GM18511 (cell line): Measurements from ENCODE around the gene OR2F1.
"Not testable (repeated sequence)": the region's sequence is repeated elsewhere in the genome, so short reads cannot be mapped to it uniquely, and the experiment has no call there.

ENCODE experiments used
- ATAC-seq: cut with Tn5 transposase; IDR thresholded peaks from one replicate; pipeline ENCODE4 v1.9.1; 2021; ENCODE audit warnings: mild to moderate bottlenecking, moderate library complexity; ENCODE audit not compliant: unreplicated experiment

Gene OR2F1

DNA sequence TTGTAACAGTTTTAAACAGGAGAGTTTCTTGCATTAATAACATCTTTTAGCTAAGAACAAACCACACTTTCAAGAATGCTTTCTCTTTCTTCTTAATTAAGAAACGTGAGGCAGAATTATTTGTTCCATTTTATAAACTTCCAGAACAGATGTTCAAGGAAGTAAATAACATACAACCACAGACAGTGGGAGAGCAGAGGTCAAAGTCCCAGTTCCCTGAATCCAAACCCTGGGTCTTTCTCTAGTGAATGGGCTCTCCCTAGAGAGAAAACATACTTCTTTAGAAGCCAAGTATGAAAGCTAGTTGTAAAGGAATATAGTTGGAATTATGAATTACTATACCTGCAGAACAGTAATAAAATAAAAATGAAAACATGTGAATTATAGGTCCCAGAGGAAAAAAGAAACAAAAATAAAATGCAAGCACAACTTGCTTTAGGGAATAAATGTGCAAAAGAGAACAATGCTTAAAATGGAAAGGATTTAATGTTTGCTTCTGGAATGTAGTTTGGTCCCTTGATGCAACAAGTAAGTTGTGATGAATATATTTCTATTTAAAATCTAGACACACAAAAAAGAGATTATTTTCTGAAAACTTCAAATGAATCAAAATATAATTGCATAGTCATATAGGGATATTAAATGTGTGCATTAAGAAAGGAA lies 51.5 kb downstream of the OR2F1 start:
- ATAC-seq: no peak

DNA sequence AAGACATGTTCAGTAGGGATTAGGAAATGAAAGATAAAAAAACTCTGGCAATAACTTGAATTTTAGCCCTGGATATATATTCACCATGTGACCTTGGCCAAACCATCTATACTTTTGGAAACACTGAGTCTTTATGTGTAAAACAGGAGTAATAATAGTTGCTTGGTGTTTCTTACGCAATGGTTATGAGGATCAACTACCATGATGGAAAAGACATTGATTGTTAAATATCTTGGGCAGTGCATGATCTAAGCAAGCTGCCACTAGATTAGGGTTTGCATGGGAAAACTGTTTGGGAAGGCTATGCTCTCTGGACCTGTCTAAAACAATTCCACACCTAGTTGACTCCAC lies 52.0 kb downstream of the OR2F1 start:
- ATAC-seq: no peak

DNA sequence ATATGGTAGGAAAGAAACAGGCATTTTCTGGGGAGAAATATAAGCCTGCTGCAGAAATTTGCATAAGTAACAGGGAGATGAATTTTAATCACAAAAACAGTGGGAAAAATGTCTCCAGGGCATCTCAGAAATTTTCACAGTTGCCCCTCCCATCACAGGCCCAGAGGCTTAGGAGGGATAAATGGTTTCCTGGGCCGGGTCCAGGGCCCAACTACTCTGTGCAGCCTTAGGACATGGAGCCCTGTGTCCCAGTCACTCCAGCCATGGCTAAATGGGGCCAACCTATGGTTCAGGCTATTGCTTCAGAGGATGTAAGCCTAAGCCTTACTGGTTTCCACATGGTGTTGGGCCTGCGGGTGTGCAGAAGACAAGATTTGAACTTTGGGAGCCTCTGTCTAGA lies 54.7 kb downstream of the OR2F1 start:
- ATAC-seq: no peak

DNA sequence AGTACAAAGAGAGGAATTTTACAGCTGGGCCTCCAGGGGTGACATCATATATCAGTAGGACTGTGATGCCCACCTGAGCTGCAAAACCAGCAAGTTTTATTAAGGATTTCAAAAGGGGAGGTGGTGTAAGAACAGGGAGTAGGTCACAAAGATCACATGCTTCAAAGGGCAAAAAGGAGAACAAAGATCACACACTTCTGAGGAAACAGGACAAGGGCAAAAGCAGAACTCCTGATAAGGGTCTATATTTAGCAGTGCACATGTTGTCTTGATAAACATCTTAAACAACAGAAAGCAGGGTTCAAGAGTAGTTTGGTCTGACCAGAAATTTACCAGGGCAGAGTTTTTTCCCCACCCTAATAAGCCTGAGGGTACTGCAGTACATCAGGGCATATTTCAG lies 55.4 kb downstream of the OR2F1 start:
- ATAC-seq: not testable (repeated sequence)

DNA sequence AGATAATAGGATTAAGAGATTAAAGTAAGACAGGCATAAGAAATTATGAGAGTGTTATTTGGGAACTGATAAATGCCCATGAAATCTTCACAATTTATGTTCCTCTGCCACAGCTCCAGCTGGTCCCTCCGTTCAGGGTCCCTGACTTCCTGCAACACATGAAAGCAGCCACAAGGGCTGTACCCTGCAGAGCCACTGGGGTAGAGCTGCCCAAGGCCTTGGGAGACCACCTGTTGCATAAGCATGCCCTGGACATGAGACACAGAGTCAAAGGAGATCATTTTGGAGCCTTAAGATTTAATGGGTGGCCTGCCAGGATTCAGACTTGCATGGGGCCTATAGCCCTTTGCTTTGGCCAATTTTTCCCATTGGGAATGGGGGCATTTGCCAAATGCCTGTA lies 56.2 kb downstream of the OR2F1 start:
- not testable (repeated sequence) for ATAC-seq

DNA sequence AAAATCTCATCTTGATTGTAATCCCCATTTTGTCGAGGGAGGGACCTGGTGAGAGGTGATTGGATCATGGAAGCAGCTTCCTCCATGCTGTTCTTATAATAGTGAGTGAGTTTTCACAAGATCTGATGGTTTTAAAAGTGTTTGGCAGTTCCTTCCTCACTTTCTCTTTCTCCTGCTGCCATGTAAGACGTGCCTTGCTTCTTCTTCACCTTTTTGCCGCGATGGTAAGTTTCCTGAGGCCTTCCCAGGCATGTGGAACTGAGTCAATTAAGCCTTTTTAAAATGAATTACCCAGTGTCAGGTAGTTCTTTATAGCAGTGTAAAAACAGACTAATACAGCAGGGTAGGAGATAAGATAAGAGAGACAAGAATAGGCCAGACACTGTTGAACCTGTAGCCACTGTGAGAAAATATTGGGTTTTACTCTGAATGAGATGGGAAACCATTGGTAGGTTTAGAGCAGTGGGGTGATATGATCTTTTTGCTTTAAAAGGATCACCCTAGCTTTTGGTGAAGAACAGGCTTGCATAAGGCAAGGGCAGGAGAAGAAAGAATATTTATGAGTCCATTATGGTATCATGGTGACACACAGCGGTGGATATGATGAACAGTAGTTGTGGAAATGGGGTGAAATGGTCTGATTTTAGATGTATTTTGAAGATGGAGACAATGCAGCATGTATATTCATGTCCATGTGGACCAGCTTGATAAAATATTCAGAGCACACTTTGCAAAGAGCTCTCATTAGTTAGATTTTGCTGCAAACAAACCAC lies 57.0 kb downstream of the OR2F1 start:
- ATAC-seq: no peak
